Naive thymus-derived CD8-positive, alpha-beta T cell (primary cell): ENCODE data around the gene ADAR. TPM values are rescaled to one million over a fixed set of nuclear protein-coding genes. Genes with fewer than 3 reads are reported as not detected.
A peak's percentile ranks its signal among the peaks of the same experiment; 100 is the strongest.

Source experiments
- ATAC-seq, 2 donors: fragments of 150-1000 bp; cut with Tn5 transposase in 1 of 2; sonication (Bioruptor Pico), chemical (Tn5 transposase) in 1 of 2; 1 replicate in 1 of 2; 2 replicates in 1 of 2; pipeline ENCODE4 v1.10.0; 2021; ENCODE audit warnings: mild to moderate bottlenecking in 2 of 2, moderate library complexity in 2 of 2
- POLR2A ChIA-PET: fragments of 350-600 bp; sonication (Branson Sonifier 250); formaldehyde crosslinking; loops from one replicate; lab custom pipeline; 2021; ENCODE audit warnings: antibody characterized with exemption; lab: Charles Lee
- DNase-seq, 10 donors: peaks; one replicate each; pipeline versions ENCODE4 v3.0.0 to v3.0.0-alpha.2; 2020 to 2022
- H3K27ac Mint-ChIP-seq, 10 donors: one replicate each; pipeline ENCODE4 v1.8.0; 2020 to 2022; ENCODE audit warnings: mild to moderate bottlenecking in 10 of 10, mixed read lengths in 10 of 10, moderate library complexity in 4 of 10, inconsistent platforms in 1 of 10
- H3K27me3 Mint-ChIP-seq, 5 donors: one replicate each; pipeline ENCODE4 v1.8.0; 2021 to 2022; ENCODE audit warnings: mixed read lengths in 5 of 5
- H3K36me3 Mint-ChIP-seq, 3 donors: one replicate each; pipeline ENCODE4 v1.8.0; 2020 to 2022; ENCODE audit warnings: mixed read lengths in 3 of 3, mild to moderate bottlenecking in 2 of 3, inconsistent platforms in 1 of 3
- H3K4me1 Mint-ChIP-seq, 4 donors: one replicate each; pipeline ENCODE4 v1.8.0; 2021 to 2022; ENCODE audit warnings: mixed read lengths in 4 of 4
- H3K4me3 Mint-ChIP-seq, 10 donors: one replicate each; pipeline ENCODE4 v1.8.0; 2020 to 2022; ENCODE audit warnings: mild to moderate bottlenecking in 10 of 10, mixed read lengths in 10 of 10, moderate library complexity in 6 of 10, inconsistent platforms in 1 of 10
- H3K9me3 Mint-ChIP-seq, 9 donors: one replicate each; pipeline ENCODE4 v1.8.0; 2020 to 2022; ENCODE audit warnings: mixed read lengths in 9 of 9, mild to moderate bottlenecking in 3 of 9, inconsistent platforms in 1 of 9, moderate library complexity in 1 of 9
- polyA plus RNA-seq, 3 donors: library from polyadenylated mRNA; unstranded; fragments of 300-500 nt; fragmentation: Illumina TruSeq; gene quantifications; one replicate each; pipeline ENCODE4 v1.2.3, GENCODE V29; 2021
- total RNA-seq, 8 experiments: library from RNA in 2 of 8; stranded (reverse) in 2 of 8; gene quantifications; one replicate each; pipeline ENCODE4 v1.2.3 and lab custom pipeline; 2021 to 2026

The ADAR gene
- total and polyA plus RNA-seq, 5 experiments from 2014 or later: 93.2 to 251 (median 132) TPM

DNA sequence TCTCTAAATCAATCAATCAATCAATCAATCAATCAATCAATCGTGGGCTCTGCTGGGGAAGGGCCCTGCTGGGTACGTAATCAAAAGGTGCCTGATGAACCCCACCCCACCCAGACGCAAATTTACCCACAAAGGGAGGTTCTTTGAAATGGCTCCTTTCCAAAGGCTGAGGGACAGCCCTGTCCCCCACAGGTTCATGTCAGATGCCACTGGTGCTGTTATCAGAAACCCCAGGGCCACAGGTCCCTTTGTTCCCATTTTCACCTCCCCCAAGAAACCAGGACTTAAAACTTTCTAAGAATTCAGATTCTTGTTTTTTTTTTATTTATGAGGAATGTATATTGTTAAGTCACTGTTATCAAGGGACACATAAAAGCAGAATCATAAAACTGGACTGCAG is 26.2 kb downstream of the ADAR start:
- DNase-seq (no peak), ATAC-seq (no peak)
- H3K36me3 Mint-ChIP-seq: peaks cover 12 to 82% (median 15%) of the 10 kb centered on the region in 3 donors
- H3K4me1 Mint-ChIP-seq: peaks cover 0 to 6% (median 2%) of the 10 kb centered on the region in 4 donors
- H3K27ac Mint-ChIP-seq: no peak overlapping the region
- POLR2A ChIA-PET: no interaction called here
- no peak overlapping the region for H3K4me3 Mint-ChIP-seq
- no peaks in the 10 kb centered on the region for H3K27me3 Mint-ChIP-seq
- H3K9me3 Mint-ChIP-seq: no peaks in the 10 kb centered on the region

DNA sequence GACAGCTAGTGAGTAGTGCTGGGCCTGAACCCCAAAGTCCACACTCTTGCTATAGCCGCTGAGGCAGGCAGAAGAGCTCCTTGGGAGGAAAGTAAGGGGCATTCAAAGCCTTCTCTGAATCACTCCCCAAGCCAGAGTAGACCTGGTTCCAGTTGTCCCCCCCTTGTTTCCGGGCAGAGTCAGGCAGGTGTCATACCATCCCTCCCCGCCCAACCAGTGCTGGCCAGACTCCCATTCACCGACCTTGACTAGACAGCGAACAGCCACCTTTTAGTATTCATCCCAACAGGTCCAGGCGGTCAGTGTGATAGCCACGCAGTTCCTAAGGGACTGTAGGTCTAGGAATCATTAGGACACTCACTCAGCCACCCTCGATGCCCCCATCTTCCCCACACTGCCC is 28.6 kb downstream of the ADAR start:
- Mint-ChIP-seq H3K27me3 (no peaks in the 10 kb centered on the region), H3K27ac (peak overlapping the region in 6 of 10 donors; percentile 25 to 66 (median 46)), H3K4me1 (peaks cover 0 to 6% (median 3%) of the 10 kb centered on the region in 4 donors), H3K36me3 (peaks cover 0 to 58% (median 4%) of the 10 kb centered on the region in 3 donors), H3K9me3 (no peaks in the 10 kb centered on the region), H3K4me3 (no peak overlapping the region)
- DNase-seq (peak in 1 of 10 donors; percentile 34), ATAC-seq (no peak)
- POLR2A ChIA-PET: no interaction called here

DNA sequence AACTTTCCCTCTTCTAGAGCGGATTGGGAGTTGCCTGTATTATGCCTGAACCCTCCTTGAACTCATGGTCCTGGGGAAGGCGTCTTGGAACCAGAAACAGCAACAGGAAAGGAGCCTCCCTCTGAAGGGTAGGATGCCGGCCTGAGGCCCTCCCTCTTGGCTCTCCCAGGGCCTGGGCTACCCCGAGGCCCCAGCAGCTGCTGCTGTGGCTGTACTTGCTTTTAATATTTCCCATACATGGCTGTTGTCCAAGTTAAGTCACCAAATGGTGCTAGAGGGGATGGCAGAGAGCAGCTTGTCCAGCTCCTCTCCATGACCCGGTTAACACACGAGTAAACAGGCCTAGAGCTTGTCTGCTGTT is 29.9 kb downstream of the ADAR start:
- ATAC-seq (peak in 1 of 2 donors; percentile 13), DNase-seq (no peak)
- POLR2A ChIA-PET: interaction anchor here (0.6 kb wide), 1 partner anchor 888 kb away, joined by 3 read pairs; no protein-coding TSS in a partner anchor
- peak overlapping the region in 4 of 10 donors; percentile 9 to 72 (median 52) for H3K27ac Mint-ChIP-seq
- no peak overlapping the region for H3K4me3 Mint-ChIP-seq
- peaks cover 0 to 45% (median 0%) of the 10 kb centered on the region in 3 donors for H3K36me3 Mint-ChIP-seq
- H3K9me3 Mint-ChIP-seq: no peaks in the 10 kb centered on the region
- peaks cover 0 to 6% (median 3%) of the 10 kb centered on the region in 4 donors for H3K4me1 Mint-ChIP-seq
- H3K27me3 Mint-ChIP-seq: peaks cover 0 to 2% (median 0%) of the 10 kb centered on the region in 5 donors

DNA sequence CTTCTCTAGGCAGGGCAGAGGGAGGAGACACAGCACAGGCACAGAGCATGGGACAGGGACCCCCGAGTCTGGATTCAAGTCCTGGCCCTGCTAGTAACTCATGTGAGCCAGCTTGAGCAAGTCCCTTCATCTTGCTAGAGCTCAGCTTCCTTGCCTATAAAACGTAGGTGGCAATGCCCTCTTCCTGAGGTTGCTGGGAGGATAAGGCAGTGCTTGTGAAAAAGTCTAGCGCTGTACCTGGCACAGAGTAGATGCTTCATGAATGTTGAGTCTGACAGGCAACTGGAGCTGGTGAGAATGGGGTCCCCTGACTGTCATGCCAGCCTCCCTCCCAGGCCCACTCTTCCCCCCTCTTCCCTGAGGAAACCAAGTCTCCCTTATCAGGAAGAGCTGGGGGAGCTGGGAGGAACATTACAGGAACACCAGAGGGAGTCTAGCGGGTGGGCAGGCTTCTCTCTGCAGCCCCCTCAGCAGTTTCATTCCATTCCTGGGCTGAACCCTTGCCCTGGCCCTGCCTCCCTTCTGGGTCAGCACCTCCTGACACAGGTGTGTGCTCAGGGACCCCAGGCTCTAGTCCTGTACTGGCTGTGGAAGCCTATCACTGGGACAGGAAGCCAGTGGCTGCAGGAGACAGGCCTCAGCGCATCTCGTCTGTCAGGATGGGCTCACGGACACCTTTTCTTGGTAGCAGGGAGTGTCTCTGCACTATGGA is 30.5 kb downstream of the ADAR start:
- peaks cover 0 to 6% (median 3%) of the 10 kb centered on the region in 4 donors for H3K4me1 Mint-ChIP-seq
- ATAC-seq: peak in 1 of 2 donors; percentile 29
- POLR2A ChIA-PET: interaction anchor here (2.0 kb wide), 1 partner anchor 10 kb away, joined by 6 read pairs; the partner anchor contains the start of gene CHRNB2

GRCh38 chr1:154575951-154576566 is 31.9 kb downstream of the ADAR start:
- ATAC-seq (no peak), DNase-seq (no peak)
- Mint-ChIP-seq H3K27ac (peak overlapping the region in 4 of 10 donors; percentile 20 to 81 (median 43)), H3K9me3 (no peaks in the 10 kb centered on the region), H3K4me3 (no peak overlapping the region), H3K4me1 (peaks cover 0 to 9% (median 5%) of the 10 kb centered on the region in 4 donors), H3K27me3 (peaks cover 0 to 6% (median 2%) of the 10 kb centered on the region in 5 donors), H3K36me3 (peaks cover 0 to 25% (median 0%) of the 10 kb centered on the region in 3 donors)
- POLR2A ChIA-PET: interaction anchor here (2.0 kb wide), 1 partner anchor 8 kb away, joined by 6 read pairs; the partner anchor contains the start of gene CHRNB2

More for the DNA sequence above, 30.5 kb downstream of the ADAR start:
- Mint-ChIP-seq H3K4me3 (no peak overlapping the region), H3K27me3 (peaks cover 0 to 2% (median 0%) of the 10 kb centered on the region in 5 donors), H3K9me3 (no peaks in the 10 kb centered on the region), H3K36me3 (peaks cover 0 to 40% (median 0%) of the 10 kb centered on the region in 3 donors), H3K27ac (peak overlapping the region in 4 of 10 donors; percentile 9 to 56 (median 36))
- DNase-seq: no peak

DNA sequence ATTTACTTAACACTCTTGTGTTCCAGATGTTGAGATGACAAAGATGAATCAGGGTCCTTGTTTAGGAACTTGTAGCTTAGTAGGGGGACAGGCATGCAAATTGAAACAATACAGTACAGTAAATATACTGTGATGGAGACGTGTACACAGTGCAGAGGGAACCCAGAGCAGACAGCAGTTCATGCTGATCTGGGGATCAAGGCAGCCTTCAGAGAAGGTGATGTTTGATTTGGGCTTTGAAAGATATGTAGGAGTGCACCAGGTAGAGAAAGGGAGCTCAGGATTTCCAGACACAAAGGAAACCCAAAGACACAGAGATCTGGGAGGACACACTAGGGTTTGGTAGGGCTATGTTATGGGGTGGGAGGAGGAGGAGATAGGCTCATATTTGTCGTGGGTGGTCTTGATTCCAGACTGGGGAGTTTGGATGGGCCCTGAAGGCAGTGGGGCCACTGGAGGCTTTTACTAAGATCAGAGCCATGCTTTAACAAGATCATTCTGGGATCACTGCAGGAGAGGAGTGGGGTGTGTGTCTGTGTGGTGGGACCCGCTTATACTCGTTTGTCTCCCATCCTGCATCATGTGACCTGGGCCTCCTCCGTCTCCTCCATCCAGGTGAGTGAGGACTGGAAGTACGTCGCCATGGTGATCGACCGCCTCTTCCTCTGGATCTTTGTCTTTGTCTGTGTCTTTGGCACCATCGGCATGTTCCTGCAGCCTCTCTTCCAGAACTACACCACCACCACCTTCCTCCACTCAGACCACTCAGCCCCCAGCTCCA is 32.6 kb downstream of the ADAR start:
- no peaks in the 10 kb centered on the region for H3K9me3 Mint-ChIP-seq
- H3K27me3 Mint-ChIP-seq: peaks cover 3 to 9% (median 4%) of the 10 kb centered on the region in 5 donors
- peaks cover 0 to 19% (median 0%) of the 10 kb centered on the region in 3 donors for H3K36me3 Mint-ChIP-seq
- peak overlapping the region in 1 of 10 donors; percentile 9 for H3K4me3 Mint-ChIP-seq
- POLR2A ChIA-PET: interaction anchor here (2.0 kb wide), 1 partner anchor 8 kb away, joined by 6 read pairs; the partner anchor contains the start of gene CHRNB2
- H3K27ac Mint-ChIP-seq: peak overlapping the region in 3 of 10 donors; percentile 19 to 81 (median 43)
- no peak for DNase-seq
- no peak for ATAC-seq
- H3K4me1 Mint-ChIP-seq: peaks cover 0 to 10% (median 5%) of the 10 kb centered on the region in 4 donors

DNA sequence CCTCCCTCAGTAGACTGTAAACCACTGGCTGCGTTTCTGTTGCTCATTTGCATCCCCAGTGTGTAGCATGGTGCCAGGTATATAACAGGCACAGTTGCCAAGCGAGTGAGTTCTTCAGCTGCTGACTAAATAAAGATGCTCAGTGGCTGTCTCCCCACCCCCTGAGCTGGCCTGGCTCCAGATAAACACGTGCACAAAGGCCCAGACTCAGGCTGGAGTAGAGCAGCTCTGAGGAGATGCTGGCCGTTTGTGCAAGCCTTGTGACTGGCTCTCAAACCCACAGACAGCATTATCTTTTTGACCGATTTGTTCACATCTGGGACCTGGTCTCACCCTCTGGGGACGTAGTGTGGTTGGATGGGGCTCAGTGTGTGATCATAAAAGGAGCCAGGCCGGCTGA is 33.3 kb downstream of the ADAR start:
- POLR2A ChIA-PET: no interaction called here
- Mint-ChIP-seq H3K27me3 (peaks cover 3 to 9% (median 4%) of the 10 kb centered on the region in 5 donors), H3K9me3 (no peaks in the 10 kb centered on the region), H3K36me3 (peaks cover 0 to 14% (median 0%) of the 10 kb centered on the region in 3 donors), H3K4me1 (peaks cover 0 to 10% (median 5%) of the 10 kb centered on the region in 4 donors), H3K4me3 (peak overlapping the region in 2 of 10 donors; percentile 1 to 9), H3K27ac (peak overlapping the region in 3 of 10 donors; percentile 9 to 54 (median 43))
- DNase-seq (no peak), ATAC-seq (no peak)

DNA sequence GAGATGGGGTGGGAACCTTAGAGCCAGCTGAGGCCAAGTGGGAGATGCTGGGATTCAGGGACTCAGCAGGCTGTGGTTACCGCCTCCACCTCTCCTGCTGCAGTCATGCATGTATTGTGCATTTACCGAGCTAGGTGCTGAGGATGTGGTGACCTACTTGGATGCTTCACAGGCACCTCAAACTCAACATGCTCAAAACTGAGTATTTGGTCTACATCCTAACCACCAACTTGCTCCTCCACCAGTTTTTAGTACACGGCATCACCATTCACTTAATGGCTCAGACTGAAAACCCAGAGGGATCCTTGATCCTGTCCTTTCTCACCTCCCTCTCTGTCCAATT is 34.8 kb downstream of the ADAR start:
- Mint-ChIP-seq H3K27ac (peak overlapping the region in 2 of 10 donors; percentile 43 to 51), H3K4me3 (no peak overlapping the region), H3K36me3 (no peaks in the 10 kb centered on the region), H3K4me1 (peaks cover 0 to 11% (median 3%) of the 10 kb centered on the region in 4 donors), H3K9me3 (no peaks in the 10 kb centered on the region), H3K27me3 (peaks cover 3 to 15% (median 9%) of the 10 kb centered on the region in 5 donors)
- ATAC-seq: no peak
- DNase-seq: peak in 1 of 10 donors; percentile 45
- POLR2A ChIA-PET: interaction anchor here (0.6 kb wide), 1 partner anchor 8 kb away, joined by 4 read pairs; no protein-coding TSS in a partner anchor

DNA sequence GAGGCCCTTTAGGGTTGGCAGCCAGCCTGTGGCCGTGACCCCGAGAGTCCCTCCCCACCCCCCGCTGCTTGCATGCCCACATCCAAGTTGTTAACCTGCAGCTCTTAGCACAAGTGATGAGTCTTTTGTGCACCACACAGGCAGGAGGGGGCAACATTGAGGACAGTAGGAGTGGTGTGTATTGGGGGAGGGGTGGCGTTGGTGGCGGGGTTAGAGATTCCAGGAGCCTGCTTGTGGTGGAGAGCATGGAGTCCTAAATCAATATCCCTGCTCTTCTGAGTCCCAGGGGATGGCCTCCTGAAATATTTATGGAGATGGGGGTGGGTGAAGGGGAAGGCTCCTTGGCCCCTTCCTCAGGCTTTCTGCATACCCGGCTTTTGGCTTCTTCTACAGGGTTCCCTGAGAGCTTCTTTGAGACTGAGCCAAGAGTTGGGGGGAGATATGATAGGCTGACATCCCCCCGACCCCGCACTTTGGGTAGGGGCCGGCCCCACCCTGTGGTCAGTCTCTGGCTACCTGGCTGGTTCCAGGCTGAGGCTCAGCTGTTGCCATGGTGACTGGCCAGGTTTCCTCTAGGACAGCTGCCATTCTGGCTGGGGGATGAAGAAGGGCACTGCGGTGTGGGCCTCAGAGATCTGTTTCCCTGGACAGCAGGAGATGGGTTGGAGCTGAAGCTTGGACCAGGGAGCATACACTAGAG is 35.4 kb downstream of the ADAR start:
- Mint-ChIP-seq H3K4me1 (peaks cover 3 to 15% (median 8%) of the 10 kb centered on the region in 4 donors), H3K9me3 (no peaks in the 10 kb centered on the region), H3K4me3 (no peak overlapping the region), H3K27me3 (peaks cover 4 to 20% (median 14%) of the 10 kb centered on the region in 5 donors), H3K36me3 (no peaks in the 10 kb centered on the region), H3K27ac (no peak overlapping the region)
- DNase-seq (peak in 1 of 10 donors; percentile 14), ATAC-seq (no peak)
- POLR2A ChIA-PET: interaction anchor here (0.5 to 0.6 kb wide), 2 partner anchors 8 to 35 kb away, joined by 3 to 4 read pairs; partner anchors contain the start of gene ADAR

- POLR2A ChIA-PET: no interaction called here
- H3K27me3 Mint-ChIP-seq: peaks cover 4 to 26% (median 17%) of the 10 kb centered on the region in 5 donors
- no peak for ATAC-seq
Observed at GRCh38 chr1:154571964-154572288, 36.1 kb downstream of the ADAR start.

GRCh38 chr1:154571244-154571963 is 36.6 kb downstream of the ADAR start:
- Mint-ChIP-seq H3K27ac (peak overlapping the region in 2 of 10 donors; percentile 29 to 73), H3K4me1 (peaks cover 3 to 18% (median 11%) of the 10 kb centered on the region in 4 donors), H3K4me3 (peak overlapping the region in 1 of 10 donors; percentile 17), H3K27me3 (peaks cover 8 to 32% (median 20%) of the 10 kb centered on the region in 5 donors), H3K36me3 (no peaks in the 10 kb centered on the region), H3K9me3 (no peaks in the 10 kb centered on the region)
- ATAC-seq: no peak
- peak in 1 of 10 donors; percentile 55 for DNase-seq
- POLR2A ChIA-PET: no interaction called here

More at GRCh38 chr1:154571964-154572288, 36.1 kb downstream of the ADAR start:
- peaks cover 3 to 18% (median 11%) of the 10 kb centered on the region in 4 donors for H3K4me1 Mint-ChIP-seq
- no peak overlapping the region for H3K27ac Mint-ChIP-seq
- no peak for DNase-seq
- H3K9me3 Mint-ChIP-seq: no peaks in the 10 kb centered on the region
- no peak overlapping the region for H3K4me3 Mint-ChIP-seq
- H3K36me3 Mint-ChIP-seq: no peaks in the 10 kb centered on the region
